NCI-H2107 (cell line): Measurements from ENCODE around the gene RPL41.
"Not testable (repeated sequence)": the region's sequence is repeated elsewhere in the genome, so short reads cannot be mapped to it uniquely, and the experiment has no call there.

Experiments used
- DNase-seq: peaks from one replicate; lab custom pipeline; 2025; lab: John Stamatoyannopoulos, UW

RPL41 gene

DNA sequence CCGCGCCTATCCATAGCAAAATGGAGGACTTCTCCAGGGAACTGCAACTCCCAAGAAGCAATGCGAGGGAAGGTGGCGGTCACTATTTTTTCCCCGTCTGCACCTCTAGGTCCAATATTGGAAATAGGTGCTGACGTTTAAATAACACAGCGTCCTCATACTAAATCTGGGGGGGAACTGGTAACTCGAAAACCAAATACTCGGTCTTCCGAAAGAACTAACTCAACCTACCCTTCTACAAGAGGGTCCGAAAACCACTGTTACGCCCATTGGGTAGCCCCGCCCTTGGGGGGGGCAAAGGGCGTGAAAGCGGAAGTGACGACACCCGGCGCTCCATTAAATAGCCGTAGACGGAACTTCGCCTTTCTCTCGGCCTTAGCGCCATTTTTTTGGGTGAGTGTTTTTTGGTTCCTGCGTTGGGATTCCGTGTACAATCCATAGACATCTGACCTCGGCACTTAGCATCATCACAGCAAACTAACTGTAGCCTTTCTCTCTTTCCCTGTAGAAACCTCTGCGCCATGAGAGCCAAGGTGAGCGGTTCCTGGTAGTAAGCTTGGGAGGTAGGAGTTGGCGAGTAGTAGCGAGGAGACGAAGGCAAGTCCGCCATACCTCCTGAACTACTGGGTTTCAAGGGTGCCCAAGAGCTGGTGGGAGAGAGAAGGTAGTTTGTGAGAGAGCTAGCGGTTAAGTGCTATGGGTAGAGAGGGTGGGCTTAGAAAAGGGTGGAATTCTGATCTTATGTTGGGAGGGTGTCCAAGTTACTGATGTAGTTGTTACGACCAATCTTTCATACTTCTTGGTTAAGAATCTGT, at the start of gene RPL41:
TSS of gene RPL41 (plus strand) at position 367 of the 815 bp plus-strand sequence.
- DNase-seq: peak; percentile 96

DNA sequence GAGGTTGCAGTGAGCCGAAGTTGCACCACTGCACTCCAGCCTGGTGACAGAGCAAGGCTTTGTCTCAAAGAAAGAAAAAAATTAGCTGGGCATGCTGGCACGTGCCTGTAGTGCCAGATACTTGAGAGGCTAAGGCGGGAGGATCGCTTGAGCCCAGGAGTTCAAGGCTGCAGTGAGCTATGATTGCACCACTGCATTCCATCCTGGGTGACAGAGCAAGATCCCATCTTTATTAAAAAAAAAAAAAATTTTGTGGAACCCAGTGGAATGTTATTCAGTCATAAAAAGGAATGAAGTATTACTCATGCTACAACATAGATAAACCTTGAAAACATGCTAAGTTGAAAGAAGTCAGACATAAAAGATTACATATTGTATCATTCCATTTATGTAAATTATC, 44.8 kb upstream of the RPL41 start:
- DNase-seq: no peak

DNA sequence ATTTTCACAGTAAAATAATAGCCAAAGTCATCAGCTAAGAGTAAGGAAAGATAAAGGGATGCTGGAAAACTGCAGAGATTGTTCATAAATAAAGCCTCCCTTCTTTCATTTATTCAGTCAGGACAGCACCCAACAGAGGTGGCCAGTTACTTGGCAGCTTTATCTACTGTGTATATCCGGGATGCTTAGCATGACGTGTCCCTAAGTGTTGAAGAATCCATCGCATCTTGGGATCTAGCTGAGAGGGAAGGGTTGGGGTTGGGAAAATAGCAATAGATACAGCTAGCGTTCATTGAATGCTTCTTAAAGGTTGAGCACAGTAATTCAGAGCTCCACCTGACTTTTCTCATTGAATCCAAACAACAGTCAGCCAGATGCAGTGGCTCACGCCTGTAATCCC, 42.0 kb upstream of the RPL41 start:
- no peak for DNase-seq

- DNase-seq: not testable (repeated sequence)
Measured at GRCh38 chr12:56077966-56078365, 38.5 kb upstream of the RPL41 start.

GRCh38 chr12:56078427-56078826, 38.0 kb upstream of the RPL41 start:
- no peak for DNase-seq

GRCh38 chr12:56078931-56079722, 37.3 kb upstream of the RPL41 start:
- no peak for DNase-seq

DNA sequence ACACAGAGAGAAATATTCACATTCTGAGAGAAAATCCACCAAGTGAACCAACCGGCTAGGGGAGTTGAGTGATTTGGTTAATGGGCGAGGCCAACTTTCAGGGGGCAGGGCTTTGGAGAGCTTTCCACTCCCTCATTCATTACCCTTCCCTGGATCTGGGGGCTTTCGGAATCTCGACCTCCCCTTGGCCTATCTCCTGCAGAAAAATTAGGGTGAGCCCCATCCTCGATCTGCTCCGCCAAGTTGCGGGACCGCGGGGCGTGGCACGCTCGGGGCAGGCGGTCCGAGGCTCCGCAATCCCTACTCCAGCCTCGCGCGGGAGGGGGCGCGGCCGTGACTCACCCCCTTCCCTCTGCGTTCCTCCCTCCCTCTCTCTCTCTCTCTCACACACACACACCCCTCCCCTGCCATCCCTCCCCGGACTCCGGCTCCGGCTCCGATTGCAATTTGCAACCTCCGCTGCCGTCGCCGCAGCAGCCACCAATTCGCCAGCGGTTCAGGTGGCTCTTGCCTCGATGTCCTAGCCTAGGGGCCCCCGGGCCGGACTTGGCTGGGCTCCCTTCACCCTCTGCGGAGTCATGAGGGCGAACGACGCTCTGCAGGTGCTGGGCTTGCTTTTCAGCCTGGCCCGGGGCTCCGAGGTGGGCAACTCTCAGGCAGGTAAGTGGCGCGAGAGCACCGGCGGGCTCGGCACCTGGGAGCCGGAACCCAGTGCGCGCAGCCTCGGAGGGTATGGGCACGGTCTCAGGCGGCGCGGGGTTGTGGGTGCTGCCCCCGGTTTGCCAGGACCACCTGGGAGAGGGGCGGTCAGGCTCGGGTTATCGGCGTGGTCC, 36.5 kb upstream of the RPL41 start, which contains the start of gene ERBB3:
TSS of gene ERBB3 (plus strand) at position 443 of the 833 bp plus-strand sequence. CDS start at position 579, 136 bp downstream.
- DNase-seq: peak; percentile 71

DNA sequence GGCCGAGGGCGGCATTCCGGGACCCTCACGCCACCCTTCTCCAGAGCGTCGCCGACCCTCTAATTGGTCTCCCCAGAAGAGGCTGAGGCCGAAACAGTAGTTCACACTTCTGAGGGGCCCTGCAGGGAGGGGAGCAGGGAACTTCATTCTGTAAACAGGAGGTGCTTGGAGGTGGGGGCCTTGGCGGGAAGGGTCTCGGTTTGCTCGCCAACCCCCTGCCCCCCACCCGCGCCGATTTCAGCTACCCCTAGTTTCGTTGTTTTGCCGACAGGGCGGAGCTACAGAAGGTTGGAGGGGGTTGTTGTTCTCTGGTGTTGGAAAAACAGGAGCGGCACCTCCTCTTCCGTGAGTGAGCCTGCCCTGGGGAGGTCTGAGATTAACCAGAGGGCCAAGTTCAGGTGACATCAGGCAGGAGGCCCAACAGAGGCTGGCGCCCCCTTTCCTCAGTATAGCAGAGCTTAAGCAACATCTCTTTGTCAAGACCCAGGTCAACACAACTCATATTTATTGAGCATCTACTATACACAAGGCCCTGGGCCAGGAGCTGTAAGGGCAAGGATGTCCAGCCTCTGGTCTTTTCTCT, 35.8 kb upstream of the RPL41 start:
- DNase-seq: no peak

DNA sequence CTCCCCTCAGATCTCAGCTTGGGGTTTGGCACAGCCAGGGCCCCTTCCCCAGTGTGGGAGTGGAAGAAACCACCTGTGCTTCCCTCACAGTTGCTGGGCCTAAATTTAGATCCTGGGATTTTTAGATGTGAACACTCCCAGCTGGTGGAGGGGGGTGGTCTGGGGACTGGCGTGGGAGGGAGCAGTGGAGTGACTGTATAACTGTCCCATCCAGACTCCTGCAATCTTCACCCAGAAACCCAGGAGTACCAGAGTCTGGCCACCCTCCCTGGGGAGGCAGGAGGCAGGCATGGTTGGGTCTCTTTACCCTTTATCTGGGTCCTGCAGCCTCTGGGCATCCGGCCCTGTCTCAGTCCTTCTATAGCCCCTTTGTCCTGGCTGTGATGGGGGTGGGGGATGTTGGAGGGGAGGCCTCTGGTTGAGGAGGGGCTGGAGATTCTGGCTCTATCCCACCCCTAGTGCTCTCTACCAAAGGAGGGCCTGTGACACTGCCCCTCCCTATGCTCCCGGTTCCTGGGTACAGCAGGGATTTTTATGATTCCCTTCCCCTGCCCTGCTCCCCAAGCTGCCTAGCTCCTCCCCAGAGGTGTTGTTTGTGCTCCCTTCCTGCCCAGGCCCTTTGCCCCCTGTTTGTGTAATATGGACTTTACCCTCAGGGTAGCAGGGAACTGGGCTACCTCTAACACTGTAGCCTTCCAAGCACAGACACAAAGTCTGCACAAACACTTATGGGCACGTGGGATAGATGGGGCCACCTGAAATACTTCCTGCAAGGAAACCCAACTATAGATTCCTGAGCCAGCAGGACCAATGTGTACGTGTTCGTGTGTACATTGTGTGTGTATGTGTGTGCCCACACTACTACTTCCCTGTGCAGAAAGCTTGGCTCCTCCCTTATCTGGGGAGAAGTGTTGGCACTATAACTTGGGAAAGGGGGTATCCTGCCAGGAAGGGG, 34.8 kb upstream of the RPL41 start:
- DNase-seq: no peak

DNA sequence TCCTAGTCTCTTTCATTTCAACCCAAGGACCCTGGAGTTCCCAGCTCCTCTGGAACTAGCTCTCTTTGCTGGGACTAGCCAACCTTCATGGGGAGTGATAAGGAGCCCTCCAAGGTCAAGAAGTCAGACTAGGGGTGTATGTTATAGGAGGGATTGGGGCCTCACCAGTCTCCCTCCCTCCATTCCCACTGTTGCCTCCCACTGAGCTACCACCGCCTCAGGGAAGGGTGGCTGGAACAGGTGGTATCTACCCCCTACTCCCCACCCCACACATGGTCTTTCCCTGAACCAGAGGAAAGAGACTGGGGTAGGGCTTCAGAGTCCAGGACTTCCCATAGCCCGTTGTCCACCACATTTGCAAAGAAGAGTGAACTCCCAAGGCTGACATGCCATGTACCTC, 34.1 kb upstream of the RPL41 start:
- no peak for DNase-seq

GRCh38 chr12:56082967-56083366, 33.5 kb upstream of the RPL41 start:
- no peak for DNase-seq

DNA sequence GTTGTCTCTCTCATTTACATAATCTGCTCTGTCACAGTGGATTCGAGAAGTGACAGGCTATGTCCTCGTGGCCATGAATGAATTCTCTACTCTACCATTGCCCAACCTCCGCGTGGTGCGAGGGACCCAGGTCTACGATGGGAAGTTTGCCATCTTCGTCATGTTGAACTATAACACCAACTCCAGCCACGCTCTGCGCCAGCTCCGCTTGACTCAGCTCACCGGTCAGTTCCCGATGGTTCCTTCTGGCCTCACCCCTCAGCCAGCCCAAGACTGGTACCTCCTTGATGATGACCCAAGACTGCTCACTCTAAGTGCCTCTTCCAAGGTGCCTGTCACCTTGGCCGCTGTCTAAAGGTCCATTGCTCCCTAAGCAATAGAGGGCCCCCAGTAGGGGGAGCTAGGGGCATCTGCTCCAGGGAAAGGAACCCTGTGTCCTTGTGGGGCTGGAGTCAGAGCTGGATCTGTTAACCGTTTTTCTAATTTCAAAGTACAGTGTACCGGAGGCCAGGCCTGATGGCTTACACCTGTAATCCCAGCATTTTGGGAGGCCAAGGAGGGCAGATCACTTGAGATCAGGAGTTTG, 31.4 kb upstream of the RPL41 start:
- no peak for DNase-seq

GRCh38 chr12:56086096-56086495, 30.3 kb upstream of the RPL41 start:
- no peak for DNase-seq

DNA sequence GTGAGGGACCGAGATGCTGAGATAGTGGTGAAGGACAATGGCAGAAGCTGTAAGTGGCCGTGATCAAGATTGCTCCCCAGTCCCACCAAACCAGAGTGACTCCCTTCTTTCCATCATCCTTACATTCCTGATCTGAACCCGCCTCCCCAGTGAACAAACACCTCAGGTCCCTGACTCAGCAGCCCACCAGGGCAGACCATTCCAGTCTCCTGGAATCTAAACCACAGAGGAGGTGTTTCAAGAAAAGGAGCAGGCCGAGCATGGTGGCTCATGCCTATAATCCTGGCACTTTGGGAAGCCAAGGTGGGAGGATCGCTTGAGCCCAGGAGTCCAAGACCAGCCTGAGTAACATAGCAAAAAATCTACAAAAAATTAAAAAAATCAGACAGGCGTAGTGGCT, 29.8 kb upstream of the RPL41 start:
- DNase-seq: no peak

DNA sequence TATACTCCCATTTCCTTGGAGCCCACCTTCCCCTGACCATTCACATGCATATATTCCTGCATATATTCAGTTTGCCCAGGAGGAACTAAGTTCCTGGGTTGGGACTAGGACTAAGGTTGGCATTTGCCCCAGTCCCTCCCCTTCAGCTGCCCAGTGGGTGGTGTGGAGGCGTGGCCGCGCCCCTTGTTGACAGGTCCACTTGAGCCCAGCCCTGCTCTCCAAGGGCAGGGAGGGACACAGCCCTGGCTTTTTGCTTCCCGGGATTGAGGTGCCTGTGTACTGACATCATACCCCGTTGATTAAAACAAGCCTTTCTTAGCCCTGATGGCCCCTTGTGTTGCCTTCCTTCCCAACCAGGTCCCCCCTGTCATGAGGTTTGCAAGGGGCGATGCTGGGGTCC, 29.2 kb upstream of the RPL41 start:
- no peak for DNase-seq

- DNase-seq: no peak
Measured at GRCh38 chr12:56097738-56098137, 18.7 kb upstream of the RPL41 start.

GRCh38 chr12:56098592-56098991, 17.8 kb upstream of the RPL41 start:
- no peak for DNase-seq

DNA sequence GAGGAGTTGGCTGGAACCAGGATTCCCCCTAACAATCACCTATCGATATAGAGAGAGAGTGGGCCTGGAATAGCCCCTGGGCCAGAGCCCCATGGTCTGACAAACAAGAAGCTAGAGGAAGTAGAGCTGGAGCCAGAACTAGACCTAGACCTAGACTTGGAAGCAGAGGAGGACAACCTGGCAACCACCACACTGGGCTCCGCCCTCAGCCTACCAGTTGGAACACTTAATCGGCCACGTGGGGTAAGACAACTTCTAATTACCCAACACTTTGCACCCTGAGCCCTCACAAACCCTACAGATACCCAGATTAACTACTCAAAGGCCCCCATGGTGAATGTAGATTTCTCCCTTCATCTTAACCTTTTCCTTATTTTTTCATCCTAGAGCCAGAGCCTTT, 16.6 kb upstream of the RPL41 start:
- no peak for DNase-seq

DNA sequence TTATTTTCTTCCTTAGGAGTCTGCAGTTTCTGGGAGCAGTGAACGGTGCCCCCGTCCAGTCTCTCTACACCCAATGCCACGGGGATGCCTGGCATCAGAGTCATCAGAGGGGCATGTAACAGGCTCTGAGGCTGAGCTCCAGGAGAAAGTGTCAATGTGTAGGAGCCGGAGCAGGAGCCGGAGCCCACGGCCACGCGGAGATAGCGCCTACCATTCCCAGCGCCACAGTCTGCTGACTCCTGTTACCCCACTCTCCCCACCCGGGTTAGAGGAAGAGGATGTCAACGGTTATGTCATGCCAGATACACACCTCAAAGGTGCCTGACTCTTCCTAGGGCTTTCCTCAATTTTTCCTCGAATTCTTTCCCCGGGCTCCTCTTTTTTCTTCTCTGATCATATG, 15.4 kb upstream of the RPL41 start:
- DNase-seq: no peak

DNA sequence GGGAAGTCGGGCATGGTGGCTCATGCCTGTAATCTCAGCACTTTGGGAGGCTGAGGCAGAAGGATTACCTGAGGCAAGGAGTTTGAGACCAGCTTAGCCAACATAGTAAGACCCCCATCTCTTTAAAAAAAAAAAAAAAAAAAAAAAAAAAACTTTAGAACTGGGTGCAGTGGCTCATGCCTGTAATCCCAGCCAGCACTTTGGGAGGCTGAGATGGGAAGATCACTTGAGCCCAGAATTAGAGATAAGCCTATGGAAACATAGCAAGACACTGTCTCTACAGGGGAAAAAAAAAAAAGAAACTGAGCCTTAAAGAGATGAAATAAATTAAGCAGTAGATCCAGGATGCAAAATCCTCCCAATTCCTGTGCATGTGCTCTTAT, 13.8 kb upstream of the RPL41 start:
- no peak for DNase-seq
